DMS79 treated with DMSO at 0.1 percent for 48 hours (cell line): ENCODE measurements around the gene FRMD7.

ENCODE experiments used
- DNase-seq: peaks from one replicate; lab custom pipeline; 2025; lab: John Stamatoyannopoulos, UW

FRMD7 gene

GRCh38 chrX:132034648-132035047, 93.2 kb downstream of the FRMD7 start:
- DNase-seq: no peak

DNA sequence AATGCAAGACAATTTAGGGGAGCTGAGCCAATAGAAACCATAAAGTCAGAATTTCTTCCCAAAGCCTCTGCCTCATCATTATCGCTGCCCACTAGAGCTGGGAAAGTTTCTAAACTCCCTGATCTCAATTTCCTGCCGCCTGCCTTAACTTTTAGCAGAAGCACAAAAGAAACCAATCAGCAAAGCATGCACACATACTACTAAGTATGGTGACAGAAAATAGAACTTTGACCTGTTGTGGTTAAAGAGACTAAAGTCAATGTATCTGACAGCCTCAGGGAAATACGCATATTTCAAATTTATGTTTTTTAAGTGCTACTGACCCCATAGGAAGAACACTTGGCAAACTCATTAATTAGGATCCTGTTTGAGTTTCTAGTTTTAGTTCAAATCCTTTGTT, 94.7 kb downstream of the FRMD7 start:
- DNase-seq: no peak

GRCh38 chrX:132031867-132032266, 96.0 kb downstream of the FRMD7 start:
- DNase-seq: no peak

DNA sequence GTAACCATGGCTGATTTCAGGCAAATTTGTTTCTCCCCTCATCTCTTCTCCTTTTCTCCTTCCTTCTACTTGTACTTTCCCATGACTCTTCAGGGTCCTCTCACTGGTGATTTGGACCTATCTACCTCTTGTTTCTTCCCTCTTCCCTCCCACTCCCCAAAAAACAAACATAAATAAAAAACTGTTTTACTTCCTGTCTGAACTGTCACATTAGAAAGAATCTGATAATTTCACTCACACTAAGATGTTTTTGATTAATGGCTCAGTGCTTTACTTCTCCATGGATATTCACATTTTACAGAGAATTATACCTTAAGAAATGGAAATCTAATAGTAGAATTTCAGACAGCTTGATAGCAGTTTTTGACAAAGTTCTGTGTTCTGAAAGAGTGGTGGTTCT, 97.6 kb downstream of the FRMD7 start:
- no peak for DNase-seq
